HCT116 (cell line): ENCODE results near the gene SLC22A2. TPM values are rescaled to one million over a fixed set of nuclear protein-coding genes. Genes with fewer than 3 reads are reported as not detected.

Experiments used
- ATAC-seq: fragments of 200-7000 bp; cut with Tn5 transposase; 2 replicates; pipeline ENCODE4 v1.9.1; 2020; ENCODE audit warnings: mild to moderate bottlenecking, moderate library complexity
- BruUV-seq: library from RNA; stranded (reverse); fragments of 400-500 nt; replicated peaks from 2 replicates; lab custom pipeline; 2021; lab: Mats Ljungman, UMichigan
- CTCF ChIA-PET: fragments of 300-600 bp; sonication (Branson Sonifier 250); formaldehyde crosslinking; loops from one replicate; lab custom pipeline; 2021; ENCODE audit warnings: antibody characterized with exemption; lab: Charles Lee
- POLR2A ChIA-PET: fragments of 300-600, 350-600 bp; sonication (Branson Sonifier 250); formaldehyde crosslinking; loops from one replicate; lab custom pipeline; 2021; ENCODE audit warnings: antibody characterized with exemption; lab: Charles Lee
- RAD21 ChIA-PET, 2 experiments: fragments of 300-600 bp; sonication (Branson Sonifier 250); formaldehyde crosslinking; loops; one replicate each; lab custom pipeline; 2023; ENCODE audit warnings: low total read pairs in 2 of 2; ENCODE audit not compliant: uncharacterized antibody in 2 of 2, unreplicated experiment in 2 of 2, low non-redundant PET in 1 of 2; lab: Charles Lee
- DNase-seq: peaks from one replicate; pipeline ENCODE4 v3.0.0-alpha.2; 2010; ENCODE audit warnings: low read depth, low spot score
- H2AFZ ChIP-seq: fragments of 200-600 bp; shearing (Covaris generic), sonication (generic); 2 replicates; pipeline ENCODE4 v1.6.1; 2017; ENCODE audit warnings: low read depth, mixed run types, mixed read lengths, antibody characterized with exemption, low read length; ENCODE audit not compliant: poor library complexity, severe bottlenecking
- H3K27ac ChIP-seq: 2 replicates; pipeline ENCODE4 v1.5.1; 2012; ENCODE audit warnings: low read depth, low read length
- H3K27me3 ChIP-seq: fragments of 200-600 bp; sonication (generic); 2 replicates; pipeline ENCODE4 v1.6.1; 2016; ENCODE audit warnings: mixed run types, low read length, mixed read lengths; ENCODE audit not compliant: insufficient read depth
- H3K36me3 ChIP-seq, 2 experiments: fragments of 200-500 bp in 1 of 2; fragments of 200-600 bp in 1 of 2; sonication (Bioruptor generic) in 1 of 2; sonication (generic) in 1 of 2; 2 replicates each; pipeline versions ENCODE4 v1.5.1 to v1.6.1; 2014 to 2016; ENCODE audit warnings: low read length in 2 of 2, inconsistent platforms in 1 of 2, mixed read lengths in 1 of 2, mixed run types in 1 of 2; ENCODE audit not compliant: insufficient read depth in 2 of 2, control insufficient read depth in 1 of 2
- H3K4me1 ChIP-seq, 2 experiments: fragments of 200-600 bp in 1 of 2; sonication (generic) in 1 of 2; 2 replicates each; pipeline versions ENCODE4 v1.5.1 to v1.6.1; 2012 to 2017; ENCODE audit warnings: low read length in 2 of 2, inconsistent platforms in 1 of 2, mild to moderate bottlenecking in 1 of 2, mixed read lengths in 1 of 2, mixed run types in 1 of 2, moderate library complexity in 1 of 2; ENCODE audit not compliant: insufficient read depth in 2 of 2, control insufficient read depth in 1 of 2
- H3K4me2 ChIP-seq: fragments of 200-600 bp; sonication (generic); 2 replicates; pipeline ENCODE4 v1.6.1; 2017; ENCODE audit warnings: mixed run types, low read length, mixed read lengths
- H3K4me3 ChIP-seq, 2 experiments: fragments of 200-600 bp in 1 of 2; sonication (generic) in 1 of 2; replicated peaks in 1 of 2; 2 replicates each; pipeline ENCODE4 v1.5.1; 2011 to 2016; ENCODE audit warnings: low read length in 2 of 2, control low read depth in 1 of 2, low read depth in 1 of 2, mild to moderate bottlenecking in 1 of 2, mixed read lengths in 1 of 2, mixed run types in 1 of 2
- H3K79me2 ChIP-seq: fragments of 200-600 bp; sonication (generic); 2 replicates; pipeline ENCODE4 v1.6.1; 2017; ENCODE audit warnings: mild to moderate bottlenecking, mixed run types, low read length, moderate library complexity, mixed read lengths; ENCODE audit not compliant: insufficient read depth
- H3K9ac ChIP-seq: fragments of 200-600 bp; sonication (generic); 2 replicates; pipeline ENCODE4 v1.6.1; 2016; ENCODE audit warnings: low read length, mixed read lengths
- H3K9me2 ChIP-seq: fragments of 200-600 bp; sonication (generic), shearing (Covaris generic); 2 replicates; pipeline ENCODE4 v1.6.1; 2017; ENCODE audit warnings: mixed run types, mild to moderate bottlenecking, moderate library complexity; ENCODE audit not compliant: insufficient read depth
- H3K9me3 ChIP-seq, 2 experiments: fragments of 200-500 bp in 1 of 2; fragments of 200-600 bp in 1 of 2; sonication (Bioruptor generic) in 1 of 2; sonication (generic) in 1 of 2; 2 replicates each; pipeline ENCODE4 v1.6.1; 2014 to 2017; ENCODE audit warnings: low read length in 2 of 2, mixed read lengths in 2 of 2, inconsistent platforms in 1 of 2, low read depth in 1 of 2, mild to moderate bottlenecking in 1 of 2, mixed run types in 1 of 2, moderate library complexity in 1 of 2; ENCODE audit not compliant: control insufficient read depth in 1 of 2, insufficient read depth in 1 of 2
- H4K20me1 ChIP-seq: fragments of 200-600 bp; sonication (generic), shearing (Covaris generic); 2 replicates; pipeline ENCODE4 v1.6.1; 2017; ENCODE audit warnings: mixed run types, mild to moderate bottlenecking, moderate library complexity; ENCODE audit not compliant: insufficient read depth
- CBX3 ChIP-seq: IDR thresholded peaks from 2 replicates; pipeline ENCODE4 v1.6.1; 2012; ENCODE audit warnings: low read depth
- CEBPB ChIP-seq: IDR thresholded peaks from 2 replicates; pipeline ENCODE4 v1.6.1; 2012; ENCODE audit warnings: low read depth
- CTCF ChIP-seq, 3 experiments: fragments of 200-600 bp in 1 of 3; sonication (generic) in 1 of 3; IDR thresholded peaks in 2 of 3; conservative IDR thresholded peaks in 1 of 3; 2 replicates each; pipeline ENCODE4 v1.5.1; 2012 to 2017; ENCODE audit warnings: low read depth in 2 of 3, low read length in 2 of 3, antibody characterized with exemption in 1 of 3, borderline replicate concordance in 1 of 3, control low read depth in 1 of 3, mild to moderate bottlenecking in 1 of 3, mixed read lengths in 1 of 3, mixed run types in 1 of 3, moderate library complexity in 1 of 3; ENCODE audit not compliant: insufficient read depth in 1 of 3
- EGR1 ChIP-seq: IDR thresholded peaks from 2 replicates; pipeline ENCODE4 v1.6.1; 2012; ENCODE audit warnings: low read depth
- ELF1 ChIP-seq: IDR thresholded peaks from 2 replicates; pipeline ENCODE4 v1.6.1; 2012; ENCODE audit warnings: low read depth, borderline replicate concordance
- EZH2 ChIP-seq: fragments of 200-600 bp; sonication (generic); IDR thresholded peaks from 2 replicates; pipeline ENCODE4 v1.6.1; 2017; ENCODE audit warnings: antibody characterized with exemption, mixed run types
- EZH2phosphoT487 ChIP-seq: fragments of 200-600 bp; IDR thresholded peaks from 2 replicates; pipeline ENCODE4 v1.6.1; 2018; ENCODE audit warnings: antibody characterized with exemption, borderline replicate concordance
- POLR2A ChIP-seq: IDR thresholded peaks from 2 replicates; pipeline ENCODE4 v1.7.0; 2011; ENCODE audit warnings: borderline replicate concordance; ENCODE audit not compliant: insufficient read depth, insufficient read length; ENCODE audit errors: extremely low read depth
- POLR2AphosphoS5 ChIP-seq: IDR thresholded peaks from 2 replicates; pipeline ENCODE4 v1.6.1; 2011; ENCODE audit warnings: mild to moderate bottlenecking, low read depth, low read length, moderate library complexity
- RAD21 ChIP-seq: IDR thresholded peaks from 2 replicates; pipeline ENCODE4 v1.6.1; 2012; ENCODE audit warnings: low read depth, mild to moderate bottlenecking
- REST ChIP-seq: IDR thresholded peaks from 2 replicates; pipeline ENCODE4 v1.6.1; 2012; ENCODE audit warnings: low read depth
- SP1 ChIP-seq: IDR thresholded peaks from 2 replicates; pipeline ENCODE4 v1.6.1; 2012; ENCODE audit warnings: low read depth
- SRF ChIP-seq: IDR thresholded peaks from 2 replicates; pipeline ENCODE4 v1.6.1; 2012; ENCODE audit warnings: low read depth
- TCF7L2 ChIP-seq: IDR thresholded peaks from 2 replicates; pipeline ENCODE4 v1.7.0; 2011; ENCODE audit warnings: borderline replicate concordance, inconsistent platforms; ENCODE audit not compliant: insufficient read depth, insufficient read length; ENCODE audit errors: extremely low read depth
- ZFX ChIP-seq: fragments of 450-650 bp; IDR thresholded peaks from 2 replicates; pipeline ENCODE4 v1.6.1; 2017
- ZNF274 ChIP-seq: fragments of 200-500 bp; sonication (Bioruptor generic); IDR thresholded peaks from 2 replicates; pipeline ENCODE4 v1.6.1; 2014; ENCODE audit warnings: mild to moderate bottlenecking, low read depth, low read length, inconsistent platforms
- intact Hi-C: fragments of 100-400 bp; cut with micrococcal nuclease; formaldehyde crosslinking; loops from 2 replicates; pipeline ENCODE4 v1.10.0; 2022
- total RNA-seq: library from RNA; stranded (reverse); gene quantifications from one replicate; pipeline ENCODE4 v1.2.1, GENCODE V29; 2021; ENCODE audit not compliant: unreplicated experiment
- TF ChIP-seq, protein P1 (sequence below): IDR thresholded peaks from 2 replicates; pipeline ENCODE4 v1.6.1; 2012

The SLC22A2 gene
- total RNA-seq, 1 experiment from 2014 or later, result not detected

DNA sequence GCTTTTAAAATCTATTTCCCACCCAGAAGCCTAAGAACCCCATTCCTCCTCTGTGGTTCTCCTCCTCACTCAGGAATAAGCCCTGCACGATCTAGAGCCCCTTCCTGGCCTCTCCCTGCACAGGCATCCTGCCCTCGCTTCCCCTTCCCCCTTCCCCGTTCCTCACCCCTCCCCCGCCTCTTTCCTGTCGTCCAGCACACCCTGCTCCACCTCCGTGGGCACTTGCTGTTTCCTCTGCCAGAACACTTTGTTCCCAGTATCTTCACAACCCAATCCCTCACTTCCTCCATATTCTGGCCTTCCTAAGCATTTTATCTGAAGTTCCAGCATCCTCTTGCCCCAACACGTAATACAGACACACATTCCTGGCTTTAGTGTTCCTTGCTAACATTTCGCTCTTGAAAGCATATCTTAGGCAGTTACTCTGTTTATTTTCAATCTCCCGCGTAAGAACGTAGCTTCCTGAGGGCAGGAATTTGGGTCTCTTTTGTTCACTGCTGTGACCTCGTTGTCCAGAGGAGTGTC, 20.2 kb upstream of the SLC22A2 start:
- H3K9me3 ChIP-seq, result no peaks in the 10 kb centered on the region
- ChIA-PET POLR2A (no interaction called here), RAD21 (no interaction called here), CTCF (no interaction called here)
- no peak overlapping the region for H3K4me3 ChIP-seq
- H3K79me2 ChIP-seq, result no peaks in the 10 kb centered on the region
- no peaks in the 10 kb centered on the region for H4K20me1 ChIP-seq
- H3K4me2 ChIP-seq, result no peak overlapping the region
- no peak overlapping the region for H3K27ac ChIP-seq
- no peak for ATAC-seq
- no peaks in the 10 kb centered on the region for H3K4me1 ChIP-seq
- TF ChIP-seq CBX3, result no peak
- TF ChIP-seq EZH2, result no peak
- TF ChIP-seq SP1, result no peak
- TF ChIP-seq CEBPB, result no peak
- TF ChIP-seq EGR1, result no peak
- H2AFZ ChIP-seq, result no peak overlapping the region
- H3K9me2 ChIP-seq, result no peaks in the 10 kb centered on the region
- DNase-seq, result no peak
- intact Hi-C loops, result no loop called here
- no peak overlapping the region for H3K9ac ChIP-seq
- no peaks in the 10 kb centered on the region for H3K36me3 ChIP-seq
- no peaks in the 10 kb centered on the region for H3K27me3 ChIP-seq
- BruUV-seq, result no TSS peak

- DNase-seq (no peak), ATAC-seq (no peak)
- H3K9ac ChIP-seq, result no peak overlapping the region
- POLR2A ChIA-PET, result no interaction called here
- H3K79me2 ChIP-seq, result no peaks in the 10 kb centered on the region
- no TSS peak for BruUV-seq
- H3K9me3 ChIP-seq, result no peaks in the 10 kb centered on the region
- intact Hi-C loops, result no loop called here
- no peaks in the 10 kb centered on the region for H3K4me1 ChIP-seq
- H3K4me3 ChIP-seq, result no peak overlapping the region
- no peak overlapping the region for H2AFZ ChIP-seq
- no peaks in the 10 kb centered on the region for H3K9me2 ChIP-seq
- H3K4me2 ChIP-seq, result no peak overlapping the region
- RAD21 ChIA-PET, result no interaction called here
- no peaks in the 10 kb centered on the region for H3K36me3 ChIP-seq
- no peak overlapping the region for H3K27ac ChIP-seq
- H3K27me3 ChIP-seq, result no peaks in the 10 kb centered on the region
- CTCF ChIA-PET, result no interaction called here
- H4K20me1 ChIP-seq, result no peaks in the 10 kb centered on the region
- no peak for TF ChIP-seq EGR1
- TF ChIP-seq ELF1, result no peak
- no peak for TF ChIP-seq SRF
- TF ChIP-seq POLR2AphosphoS5, result no peak
- TF ChIP-seq ZFX, result no peak
- no peak for TF ChIP-seq TCF7L2
- no peak for TF ChIP-seq POLR2A
- no peak for TF ChIP-seq ZNF274
- no peak for TF ChIP-seq EZH2
- no peak for TF ChIP-seq EZH2phosphoT487
- no peak for TF ChIP-seq REST
- no peak for TF ChIP-seq CTCF (IDR thresholded peaks at IDR 0.05 in 2 of 3, conservative IDR thresholded peaks at IDR 0.05 in 1 of 3; ENCODE audit: borderline replicate concordance in 1 of 3, insufficient read depth in 1 of 3, low read depth in 2 of 3, low read length in 2 of 3)
- TF ChIP-seq RAD21, result no peak
- TF ChIP-seq, protein P1, sequence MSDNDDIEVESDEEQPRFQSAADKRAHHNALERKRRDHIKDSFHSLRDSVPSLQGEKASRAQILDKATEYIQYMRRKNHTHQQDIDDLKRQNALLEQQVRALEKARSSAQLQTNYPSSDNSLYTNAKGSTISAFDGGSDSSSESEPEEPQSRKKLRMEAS, result no peak
These were observed 19.7 kb upstream of the SLC22A2 start for GRCh38 chr6:160278311-160278710.
